HG02840 (cell line): ENCODE measurements around the gene SPANXN3.
"Not testable (repeated sequence)": the region's sequence is repeated elsewhere in the genome, so short reads cannot be mapped to it uniquely, and the experiment has no call there.

ENCODE experiments used
- ATAC-seq: cut with Tn5 transposase; IDR thresholded peaks from one replicate; pipeline ENCODE4 v1.9.1; 2021; ENCODE audit warnings: mild to moderate bottlenecking, moderate library complexity, moderate number of reproducible peaks; ENCODE audit not compliant: unreplicated experiment, low FRiP score

SPANXN3 gene, protein sequence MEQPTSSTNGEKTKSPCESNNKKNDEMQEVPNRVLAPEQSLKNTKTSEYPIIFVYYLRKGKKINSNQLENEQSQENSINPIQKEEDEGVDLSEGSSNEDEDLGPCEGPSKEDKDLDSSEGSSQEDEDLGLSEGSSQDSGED

DNA sequence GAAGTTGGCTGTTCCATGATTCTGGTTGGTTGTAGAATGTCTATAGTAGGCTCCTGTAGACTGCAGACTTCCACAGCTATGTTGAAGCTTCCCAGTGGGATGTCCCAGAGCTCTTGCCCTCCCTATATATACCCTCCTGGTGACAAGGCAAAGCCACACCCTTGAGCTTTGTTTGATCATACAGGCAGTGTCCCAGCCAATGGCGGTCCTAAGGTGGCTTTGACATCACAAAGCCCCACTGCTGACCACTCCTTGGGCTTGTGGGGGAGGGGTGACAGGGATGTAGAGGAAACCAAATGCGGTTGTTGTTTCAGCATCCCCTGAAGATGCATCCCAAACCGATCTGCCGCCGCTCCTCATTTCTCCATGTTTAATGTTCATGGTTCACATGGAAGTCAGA lies at the start of gene SPANXN3:
Gene SPANXN3 (minus strand): TSS at position 101 of the 400 bp plus-strand sequence. CDS start 84 bp downstream, at position 17.
- ATAC-seq: not testable (repeated sequence)

DNA sequence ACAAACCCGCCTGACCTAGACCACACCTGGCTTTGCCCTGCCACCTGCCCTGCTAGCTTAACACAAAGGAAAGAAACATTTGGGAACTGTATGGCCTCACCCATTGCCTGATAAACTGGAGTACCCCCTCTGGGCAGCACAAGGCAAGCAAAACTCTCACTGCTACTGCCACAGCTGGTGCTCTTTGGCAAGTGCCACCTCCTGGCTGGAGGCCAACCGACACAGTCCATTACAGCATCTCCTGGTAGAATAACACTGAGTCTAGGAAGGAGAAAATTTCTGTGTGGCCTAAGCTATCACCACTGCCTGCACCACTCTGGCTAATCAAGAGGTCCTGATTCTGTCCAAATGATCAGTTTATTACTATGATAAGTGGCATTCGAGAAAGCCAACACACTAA lies 18.9 kb upstream of the SPANXN3 start:
- ATAC-seq: no peak

DNA sequence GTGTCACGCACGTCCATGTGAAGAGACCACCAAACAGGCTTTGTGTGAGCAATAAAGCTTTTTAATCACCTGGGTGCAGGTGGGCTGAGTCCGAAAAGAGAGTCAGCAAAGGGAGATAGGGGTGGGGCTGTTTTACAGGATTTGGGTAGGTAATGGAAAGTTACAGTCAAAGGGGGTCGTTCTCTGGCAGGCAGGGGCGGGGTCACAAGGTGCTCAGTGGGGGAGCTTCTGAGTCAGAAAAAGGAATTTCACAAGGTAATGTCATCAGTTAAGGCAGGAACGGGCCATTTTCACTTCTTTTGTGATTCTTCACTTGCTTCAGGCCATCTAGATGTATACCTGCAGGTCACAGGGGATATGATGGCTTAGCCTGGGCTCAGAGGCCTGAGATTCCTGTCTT lies 15.1 kb downstream of the SPANXN3 start:
- not testable (repeated sequence) for ATAC-seq

DNA sequence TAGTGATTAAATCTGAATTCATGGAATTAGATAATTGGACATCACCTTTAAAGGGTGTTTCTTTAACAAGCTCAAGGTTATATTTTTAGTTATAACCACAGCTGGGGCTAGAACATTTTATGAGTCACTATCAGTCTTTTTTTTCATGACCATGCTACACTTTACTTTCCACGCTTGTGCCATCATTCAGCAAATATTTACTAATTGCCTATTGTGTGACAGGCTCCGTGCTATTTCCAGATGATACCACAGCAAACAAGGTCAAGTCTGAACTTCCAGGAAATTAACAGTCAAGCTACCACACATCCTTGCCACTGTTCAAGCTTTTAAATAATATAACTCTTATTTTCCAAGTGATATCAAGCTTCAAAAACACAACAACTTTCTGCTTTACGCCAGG lies 16.5 kb downstream of the SPANXN3 start:
- ATAC-seq: no peak

DNA sequence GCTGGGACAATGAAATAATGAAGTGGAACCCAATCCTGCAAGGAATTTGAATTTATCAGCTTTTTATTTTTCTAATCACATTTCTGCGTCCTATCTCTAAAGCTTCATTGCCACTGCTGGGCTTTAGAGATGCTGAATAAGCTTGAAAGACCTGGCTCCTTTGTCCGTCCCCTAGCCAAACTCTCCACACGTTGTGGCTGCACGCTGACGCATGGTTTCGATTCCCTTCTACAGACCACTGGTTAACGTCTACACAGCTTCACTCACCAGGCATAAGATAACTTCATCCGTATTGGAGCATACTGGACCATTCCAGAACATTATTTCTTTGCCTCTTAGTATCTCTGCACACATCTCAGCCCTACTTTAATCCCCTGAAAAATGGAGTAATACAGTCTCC lies 31.2 kb downstream of the SPANXN3 start:
- no peak for ATAC-seq

DNA sequence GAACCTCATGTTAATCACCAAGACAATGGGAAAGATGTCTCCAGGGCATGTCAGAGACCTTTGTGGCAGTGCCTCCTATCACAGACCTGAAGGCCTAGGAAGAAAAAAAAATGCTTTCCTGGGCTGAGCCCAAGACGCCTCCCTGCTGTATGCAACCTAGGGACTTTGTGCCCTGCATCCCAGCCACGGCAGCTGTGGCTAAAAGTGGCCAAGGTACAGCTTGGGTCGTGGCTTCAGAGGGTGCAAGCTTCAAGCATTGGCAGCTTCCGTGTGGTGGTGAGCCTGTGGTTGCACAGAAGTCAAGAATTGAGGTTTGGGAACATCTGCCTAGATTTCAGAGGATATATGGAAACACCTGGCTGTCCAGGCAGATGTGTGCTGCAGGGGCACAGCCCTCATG lies 40.5 kb downstream of the SPANXN3 start:
- ATAC-seq: no peak

DNA sequence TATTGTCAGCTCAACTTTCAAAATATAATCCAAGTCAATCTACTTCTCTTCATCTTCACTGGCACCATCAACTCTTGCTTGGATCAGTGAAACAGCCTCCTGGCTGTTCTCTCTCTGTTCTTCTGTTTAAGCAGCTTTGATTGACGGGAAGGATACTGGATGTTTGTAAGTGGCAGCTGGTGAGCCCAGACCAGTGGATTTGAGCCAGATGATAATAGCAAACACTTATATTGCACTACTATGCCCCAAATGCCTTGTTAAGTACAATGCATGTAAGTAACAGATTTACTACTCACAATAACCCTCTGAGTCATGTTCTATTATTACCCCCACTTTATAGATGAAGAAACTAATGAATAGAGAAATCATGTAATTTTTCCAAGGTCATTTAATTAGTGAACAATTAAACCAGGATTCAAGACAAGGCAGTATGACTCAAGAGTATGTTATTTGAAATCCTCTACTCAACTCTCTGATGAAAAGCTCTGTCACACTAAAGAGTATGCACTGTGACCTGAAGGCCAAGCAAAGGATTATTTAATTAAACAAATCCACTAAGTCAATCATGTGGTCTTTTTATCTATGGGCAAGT lies 44.8 kb downstream of the SPANXN3 start:
- no peak for ATAC-seq

DNA sequence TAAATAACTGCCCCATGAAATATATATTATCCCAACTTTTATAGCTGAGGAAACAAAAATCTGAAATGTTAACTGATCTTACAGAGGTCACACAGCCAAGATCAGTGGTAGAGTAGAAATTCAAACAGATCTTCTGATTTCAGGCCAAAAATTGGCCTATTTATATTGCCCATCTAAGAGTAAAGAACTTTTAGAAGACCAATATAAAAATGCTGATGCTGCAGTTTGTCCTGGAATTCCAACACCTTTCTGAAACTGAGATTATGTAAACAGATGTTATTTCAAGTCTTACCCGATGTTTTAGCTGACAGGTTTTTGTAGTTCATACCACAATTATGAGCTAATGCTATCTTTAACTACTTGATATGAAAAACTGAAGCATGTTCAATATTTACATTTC lies 51.1 kb downstream of the SPANXN3 start:
- no peak for ATAC-seq

DNA sequence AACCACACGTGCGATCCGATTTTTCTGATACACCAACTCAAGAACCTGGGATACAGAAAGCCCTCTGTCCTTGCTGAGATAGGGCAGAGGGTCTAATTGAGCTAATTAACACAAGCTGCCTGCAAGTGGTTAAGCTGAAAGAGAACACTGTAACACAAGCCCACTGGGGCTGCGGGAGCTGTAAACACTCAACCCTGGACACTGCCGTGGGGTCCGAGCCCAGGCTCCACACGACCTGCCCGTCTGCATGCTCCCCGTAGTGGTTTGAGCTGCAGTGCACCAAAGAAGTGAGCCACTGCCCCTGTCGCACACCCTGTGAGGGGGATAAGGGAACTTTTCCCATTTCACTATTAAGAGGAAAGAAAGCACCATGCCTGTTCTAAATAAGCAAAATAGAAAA lies 54.6 kb downstream of the SPANXN3 start:
- ATAC-seq: no peak

DNA sequence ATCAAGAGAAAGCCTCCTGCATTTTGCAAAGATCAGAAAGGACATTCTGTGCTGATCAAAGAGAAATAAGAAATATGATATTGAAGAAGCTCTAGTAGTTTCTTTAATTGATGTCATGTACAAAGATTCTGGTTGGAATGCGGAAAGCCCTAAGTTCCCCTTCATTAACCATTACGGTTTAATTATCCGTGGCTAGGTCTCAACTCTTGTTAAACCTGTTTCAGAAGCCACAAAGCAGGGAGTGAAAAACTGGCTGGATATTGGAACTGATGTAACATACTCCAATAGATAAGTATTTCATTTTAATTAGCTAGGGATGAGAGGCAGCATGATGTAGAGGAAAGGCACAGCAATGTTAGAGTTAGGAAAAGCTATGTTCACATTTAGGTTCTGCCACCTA lies 55.7 kb downstream of the SPANXN3 start:
- no peak for ATAC-seq
